B cell (primary cell): ENCODE data around the gene HOMEZ. TPM values are rescaled to one million over a fixed set of nuclear protein-coding genes. Genes with fewer than 3 reads are reported as not detected.
"Not testable (repeated sequence)": the region's sequence is repeated elsewhere in the genome, so short reads cannot be mapped to it uniquely, and the experiment has no call there.

Experiments used
- ATAC-seq: fragments of 200-7000 bp; cut with Tn5 transposase; one replicate; pipeline ENCODE4 v1.10.0; 2021; ENCODE audit warnings: low read depth, mild to moderate bottlenecking, moderate number of reproducible peaks, moderate library complexity
- CTCF ChIA-PET: fragments of 350-600 bp; sonication (Branson Sonifier 250); formaldehyde crosslinking; loops from one replicate; lab custom pipeline; 2021; ENCODE audit warnings: antibody characterized with exemption, inconsistent platforms; lab: Charles Lee
- POLR2A ChIA-PET: fragments of 350-600 bp; sonication (Branson Sonifier 250); formaldehyde crosslinking; loops from one replicate; lab custom pipeline; 2021; ENCODE audit warnings: antibody characterized with exemption; lab: Charles Lee
- DNase-seq: peaks from one replicate; pipeline ENCODE4 v3.0.0; 2013
- H2AFZ ChIP-seq: 2 replicates; pipeline ENCODE4 v1.6.1; 2012; ENCODE audit warnings: mild to moderate bottlenecking, low read depth, low read length; ENCODE audit not compliant: insufficient read depth, poor library complexity, severe bottlenecking
- H3K27ac ChIP-seq, 2 donors: 1 replicate in 1 of 2; 2 replicates in 1 of 2; pipeline ENCODE4 v1.5.1; 2012 to 2013; ENCODE audit warnings: low read length in 2 of 2, mild to moderate bottlenecking in 2 of 2, moderate library complexity in 1 of 2
- H3K27me3 ChIP-seq, 4 experiments: fragments of 200-600 bp in 1 of 4; sonication (generic) in 1 of 4; replicated peaks in 1 of 4; 1 replicate in 2 of 4; 2 replicates in 2 of 4; pipeline versions ENCODE4 v1.6.1 to v1.7.0; 2013 to 2016; ENCODE audit warnings: low read length in 3 of 4, mild to moderate bottlenecking in 2 of 4, mixed read lengths in 1 of 4, moderate library complexity in 1 of 4; ENCODE audit not compliant: insufficient read depth in 4 of 4, control insufficient read depth in 3 of 4; ENCODE audit errors: control extremely low read depth in 1 of 4
- H3K36me3 ChIP-seq, 2 experiments: replicated peaks in 1 of 2; 1 replicate in 1 of 2; 2 replicates in 1 of 2; pipeline versions ENCODE4 v1.6.1 to v1.7.1; 2013; ENCODE audit warnings: low read length in 1 of 2; ENCODE audit not compliant: insufficient read depth in 2 of 2, control insufficient read depth in 1 of 2; ENCODE audit errors: control extremely low read depth in 1 of 2, extremely low read depth in 1 of 2
- H3K4me1 ChIP-seq, 2 donors: fragments of 200-600 bp in 1 of 2; sonication (generic) in 1 of 2; 1 replicate in 1 of 2; 2 replicates in 1 of 2; pipeline versions ENCODE4 v1.5.1 to v1.6.1; 2013 to 2017; ENCODE audit warnings: low read length in 2 of 2; ENCODE audit not compliant: control insufficient read depth in 2 of 2, insufficient read depth in 2 of 2
- H3K4me2 ChIP-seq: replicated peaks from 2 replicates; pipeline ENCODE3; 2012; ENCODE audit warnings: mild to moderate bottlenecking, low read depth, low read length; ENCODE audit not compliant: poor library complexity, severe bottlenecking
- H3K4me3 ChIP-seq, 5 experiments: fragments of 200-600 bp in 1 of 5; sonication (generic) in 1 of 5; 1 replicate in 3 of 5; 2 replicates in 2 of 5; pipeline versions ENCODE4 v1.5.1 to v1.7.0; 2011 to 2016; ENCODE audit warnings: low read length in 4 of 5, mild to moderate bottlenecking in 4 of 5, low read depth in 2 of 5, control low read depth in 1 of 5, moderate library complexity in 1 of 5; ENCODE audit not compliant: insufficient read depth in 1 of 5; ENCODE audit errors: control extremely low read depth in 1 of 5, extremely low read depth in 1 of 5
- H3K79me2 ChIP-seq: fragments of 200-600 bp; sonication (generic); one replicate; pipeline ENCODE4 v1.6.0; 2016; ENCODE audit warnings: low read length; ENCODE audit not compliant: control insufficient read depth, insufficient read depth
- H3K9ac ChIP-seq: fragments of 200-600 bp; sonication (generic); 2 replicates; pipeline ENCODE4 v1.6.1; 2017; ENCODE audit warnings: mild to moderate bottlenecking, low read length, moderate library complexity
- H3K9me3 ChIP-seq, 3 donors: one replicate each; pipeline versions ENCODE4 v1.6.1 to v1.7.1; 2013; ENCODE audit warnings: low read length in 2 of 3; ENCODE audit not compliant: control insufficient read depth in 2 of 3, insufficient read depth in 1 of 3; ENCODE audit errors: control extremely low read depth in 1 of 3
- H4K20me1 ChIP-seq: 2 replicates; pipeline ENCODE4 v1.6.0; 2012; ENCODE audit warnings: mild to moderate bottlenecking, low read length; ENCODE audit not compliant: insufficient read depth, control insufficient read depth, poor library complexity, severe bottlenecking
- H3K27ac Mint-ChIP-seq: one replicate; pipeline ENCODE4 v1.8.0; 2021; ENCODE audit warnings: mixed read lengths
- H3K27me3 Mint-ChIP-seq: one replicate; pipeline ENCODE4 v1.8.0; 2021; ENCODE audit warnings: mixed read lengths
- H3K4me1 Mint-ChIP-seq: one replicate; pipeline ENCODE4 v1.8.0; 2021; ENCODE audit warnings: mixed read lengths
- H3K4me3 Mint-ChIP-seq: one replicate; pipeline ENCODE4 v1.8.0; 2021; ENCODE audit warnings: mixed read lengths
- H3K9me3 Mint-ChIP-seq: one replicate; pipeline ENCODE4 v1.8.0; 2022; ENCODE audit warnings: mixed read lengths; ENCODE audit not compliant: insufficient read depth
- CTCF ChIP-seq: fragments of 200-600 bp; IDR thresholded peaks from one replicate; pipeline ENCODE4 v1.8.0; 2022; ENCODE audit warnings: antibody characterized with exemption, mild to moderate bottlenecking
- EZH2 ChIP-seq: IDR thresholded peaks from 2 replicates; pipeline ENCODE4 v1.6.1; 2012; ENCODE audit warnings: borderline replicate concordance, low read depth, mild to moderate bottlenecking, moderate library complexity, low read length; ENCODE audit not compliant: insufficient read depth, poor library complexity, severe bottlenecking
- WGBS: methylation state at CpG from one replicate; pipeline ENCODE4 v1.1.5; 2013; ENCODE audit warnings: missing lambda C conversion rate; ENCODE audit not compliant: insufficient coverage; 5-methylcytosine and 5-hydroxymethylcytosine counted together
- intact Hi-C: fragments of 100-400 bp; cut with micrococcal nuclease; formaldehyde crosslinking; loops from one replicate; pipeline ENCODE4 v1.10.0; 2022
- polyA plus RNA-seq: library from polyadenylated mRNA; depleted of rRNA; stranded (reverse); fragments of >200 nt; gene quantifications from 2 replicates; pipeline ENCODE4 v1.2.3, GENCODE V29; 2012
- total RNA-seq, 2 donors: library from RNA; stranded (reverse); fragments of 120-200 nt in 1 of 2; gene quantifications; 1 replicate in 1 of 2; 2 replicates in 1 of 2; pipeline versions ENCODE4 v1.2.3 to v1.2.4, GENCODE V29; 2013 to 2022

The HOMEZ gene
- total and polyA plus RNA-seq, 2 donors (not counting 1 experiment from before 2014, with no cell fraction given), result 4.2 to 15.5 TPM

- no peak for ATAC-seq
- no peak overlapping the region for H3K27ac ChIP-seq
- intact Hi-C loops, result loop anchor here (10.0 kb wide), 1 partner anchor 284 kb away; the partner anchor contains the start of gene AP1G2
Measured at GRCh38 chr14:23281247-23281646, 4.7 kb downstream of the HOMEZ start.

GRCh38 chr14:23277928-23278327 lies 8.0 kb downstream of the HOMEZ start:
- H3K27me3 Mint-ChIP-seq, H3K9me3 Mint-ChIP-seq, H3K36me3 ChIP-seq, ATAC-seq, H3K27me3 ChIP-seq, H4K20me1 ChIP-seq, H3K27ac Mint-ChIP-seq, H3K27ac ChIP-seq, POLR2A ChIA-PET, H3K4me2 ChIP-seq, H3K4me1 ChIP-seq, H2AFZ ChIP-seq, H3K9me3 ChIP-seq, H3K4me3 Mint-ChIP-seq, H3K9ac ChIP-seq, intact Hi-C loops, DNase-seq, H3K4me3 ChIP-seq, H3K4me1 Mint-ChIP-seq: not testable (repeated sequence)
- WGBS, result 100% methylated on average over 1 of the region's 6 CpGs
- H3K79me2 ChIP-seq, result peaks cover 13% of the 10 kb centered on the region
- CTCF ChIA-PET, result interaction anchor here (0.7 to 3.3 kb wide), 4 partner anchors 14 to 353 kb away, joined by 3 to 10 read pairs (median 6); no protein-coding TSS in a partner anchor

More at GRCh38 chr14:23281247-23281646, 4.7 kb downstream of the HOMEZ start:
- no peaks in the 10 kb centered on the region for H3K9me3 ChIP-seq
- H3K4me2 ChIP-seq, result no peak overlapping the region
- Mint-ChIP-seq H3K9me3 (no peaks in the 10 kb centered on the region), H3K27me3 (no peaks in the 10 kb centered on the region), H3K27ac (no peak overlapping the region), H3K4me3 (no peak overlapping the region), H3K4me1 (peaks cover 14% of the 10 kb centered on the region)
- H4K20me1 ChIP-seq, result peaks cover 4% of the 10 kb centered on the region
- H3K79me2 ChIP-seq, result peaks cover 21% of the 10 kb centered on the region
- no peaks in the 10 kb centered on the region for H3K27me3 ChIP-seq
- ChIA-PET CTCF (interaction anchor here (2.2 kb wide), 2 partner anchors 11 to 13 kb away, joined by 7 to 13 read pairs; no protein-coding TSS in a partner anchor), POLR2A (no interaction called here)
- no peak overlapping the region for H2AFZ ChIP-seq
- H3K9ac ChIP-seq, result no peak overlapping the region
- peaks cover 8 to 10% of the 10 kb centered on the region in 2 donors for H3K4me1 ChIP-seq
- H3K4me3 ChIP-seq, result no peak overlapping the region
- 100% methylated on average over 2 of the region's 6 CpGs for WGBS
- peaks cover 0 to 4% of the 10 kb centered on the region in 2 experiments for H3K36me3 ChIP-seq
- TF ChIP-seq CTCF, result no peak
- TF ChIP-seq EZH2, result no peak
- DNase-seq, result no peak
